DMS53 treated with DMSO at 0.1 percent for 48 hours (cell line): ENCODE measurements around the gene CCDC32.
"Not testable (repeated sequence)": the region's sequence is repeated elsewhere in the genome, so short reads cannot be mapped to it uniquely, and the experiment has no call there.

Experiments used
- DNase-seq: peaks from one replicate; lab custom pipeline; 2025; ENCODE audit not compliant: unreplicated experiment; lab: John Stamatoyannopoulos, UW

Gene CCDC32

GRCh38 chr15:40564591-40565332, at the start of gene CCDC32:
CCDC32 (minus strand) TSS chr15:40565042; CDS start chr15:40563015, 2,027 bp downstream.
- DNase-seq, result peak; percentile 96

GRCh38 chr15:40613080-40613479, 48.2 kb upstream of the CCDC32 start:
- DNase-seq, result no peak

GRCh38 chr15:40603935-40604334, 39.1 kb upstream of the CCDC32 start:
- DNase-seq, result no peak

GRCh38 chr15:40600956-40601355, 36.1 kb upstream of the CCDC32 start:
- no peak for DNase-seq

- DNase-seq, result no peak
These were observed 33.8 kb upstream of the CCDC32 start for GRCh38 chr15:40598672-40599071.

- DNase-seq, result no peak
These were observed 33.3 kb upstream of the CCDC32 start for GRCh38 chr15:40598126-40598525.

- DNase-seq, result no peak
These were observed 32.2 kb upstream of the CCDC32 start for GRCh38 chr15:40597024-40597423.

GRCh38 chr15:40595773-40596172, 30.9 kb upstream of the CCDC32 start:
- DNase-seq, result no peak

GRCh38 chr15:40595219-40595618, 30.4 kb upstream of the CCDC32 start:
- no peak for DNase-seq

GRCh38 chr15:40594429-40594836, 29.6 kb upstream of the CCDC32 start:
- DNase-seq, result peak; percentile 32

GRCh38 chr15:40593588-40594428, 29.0 kb upstream of the CCDC32 start, which contains the start of gene KNL1:
KNL1 (plus strand) TSS chr15:40594249; CDS start chr15:40602932, 8,683 bp downstream.
- peak; percentile 89 for DNase-seq

GRCh38 chr15:40593165-40593564, 28.3 kb upstream of the CCDC32 start:
- DNase-seq, result no peak

- peak; percentile 4 for DNase-seq
These were observed 26.5 kb upstream of the CCDC32 start for GRCh38 chr15:40591389-40591788.

- DNase-seq, result peak; percentile 15
These were observed 25.8 kb upstream of the CCDC32 start for GRCh38 chr15:40590667-40591050.

GRCh38 chr15:40584191-40584590, 19.3 kb upstream of the CCDC32 start:
- peak; percentile 5 for DNase-seq

- peak; percentile 49 for DNase-seq
These were observed 17.9 kb upstream of the CCDC32 start for GRCh38 chr15:40582726-40583246.

- DNase-seq, result not testable (repeated sequence)
These were observed 17.0 kb upstream of the CCDC32 start for GRCh38 chr15:40581796-40582195.

- no peak for DNase-seq
These were observed 14.1 kb upstream of the CCDC32 start for GRCh38 chr15:40578892-40579291.

- DNase-seq, result not testable (repeated sequence)
These were observed 12.1 kb upstream of the CCDC32 start for GRCh38 chr15:40576914-40577313.

GRCh38 chr15:40575113-40575512, 10.3 kb upstream of the CCDC32 start:
- DNase-seq, result no peak

- DNase-seq, result peak; percentile 32
These were observed 4.5 kb upstream of the CCDC32 start, which contains the start of gene RPUSD2 for GRCh38 chr15:40569129-40569953. RPUSD2 (plus strand) TSS chr15:40569299; CDS start chr15:40569338, 39 bp downstream.
